Stimulated activated CD4-positive, alpha-beta T cell treated with anti-CD3 and anti-CD28 coated beads, Interleukin-12 subunit alpha, Interleukin-12 subunit beta, amount 100 ng/mL, for 4 hours (primary cell): Measurements from ENCODE around the gene TAC3.
"Not testable (repeated sequence)": the region's sequence is repeated elsewhere in the genome, so short reads cannot be mapped to it uniquely, and the experiment has no call there.

Experiments used
- DNase-seq: peaks from one replicate; pipeline ENCODE4 v3.0.0-alpha.2; 2020

TAC3 gene

DNA sequence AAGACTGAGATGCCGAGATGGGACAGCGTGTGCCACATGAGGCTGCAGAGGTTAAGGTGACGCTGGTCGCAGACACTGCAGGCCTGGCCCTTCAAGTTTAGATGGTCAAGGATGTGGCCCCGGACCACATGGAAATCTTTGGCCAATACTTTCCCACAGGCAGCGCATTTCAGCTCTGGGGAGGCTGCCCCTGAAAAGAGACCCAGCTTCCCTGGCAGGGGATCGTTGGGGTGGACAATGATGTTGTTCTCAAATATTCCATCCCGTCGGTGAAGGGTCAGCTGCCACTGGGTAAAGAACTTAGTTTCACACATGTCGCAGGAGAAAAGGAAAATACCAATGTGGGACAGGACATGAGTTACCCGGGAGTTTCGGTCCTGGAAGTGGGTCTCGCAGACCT is 12.9 kb downstream of the TAC3 start:
- DNase-seq, result no peak

DNA sequence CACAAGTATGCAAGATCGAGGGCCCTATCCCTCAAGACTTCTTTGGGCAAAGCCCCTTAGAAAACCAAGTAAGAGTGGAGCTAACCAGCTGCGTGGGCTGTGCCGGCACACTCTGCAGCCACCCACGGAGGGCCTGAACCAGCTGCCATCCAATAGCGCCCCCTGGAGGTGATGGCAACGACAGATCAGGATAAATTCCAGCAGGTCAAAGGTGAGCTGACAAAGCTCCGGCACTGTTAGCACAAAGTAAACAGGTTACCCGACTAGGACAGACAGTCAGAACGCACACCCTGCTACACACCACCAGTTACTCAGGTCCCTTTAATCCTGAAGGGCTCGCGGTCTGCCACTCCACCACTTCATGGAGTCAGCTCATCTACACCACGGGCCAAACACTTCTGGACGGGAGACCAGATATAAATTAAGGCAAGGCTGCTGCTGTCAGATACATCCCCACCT is 14.9 kb downstream of the TAC3 start:
- DNase-seq, result peak; percentile 70

DNA sequence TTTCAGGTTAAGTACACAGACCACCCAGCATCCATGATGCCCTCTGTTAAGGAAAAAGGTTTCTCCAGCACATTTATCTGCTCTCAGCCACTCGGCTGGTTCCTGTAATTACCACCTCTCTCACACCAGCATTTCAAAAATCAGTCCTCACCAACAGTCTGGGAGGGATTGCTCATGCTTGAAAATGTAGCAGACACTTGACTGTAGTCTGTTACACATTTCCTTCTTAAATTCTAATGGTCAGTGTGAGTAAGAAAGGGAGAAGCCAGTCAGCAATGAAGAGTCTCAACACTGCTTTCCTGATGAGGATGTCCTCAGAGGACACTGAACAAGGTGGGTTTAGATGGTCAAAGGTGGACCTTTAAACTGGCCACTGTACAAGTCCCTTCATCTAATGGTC is 15.9 kb downstream of the TAC3 start:
- DNase-seq, result no peak

DNA sequence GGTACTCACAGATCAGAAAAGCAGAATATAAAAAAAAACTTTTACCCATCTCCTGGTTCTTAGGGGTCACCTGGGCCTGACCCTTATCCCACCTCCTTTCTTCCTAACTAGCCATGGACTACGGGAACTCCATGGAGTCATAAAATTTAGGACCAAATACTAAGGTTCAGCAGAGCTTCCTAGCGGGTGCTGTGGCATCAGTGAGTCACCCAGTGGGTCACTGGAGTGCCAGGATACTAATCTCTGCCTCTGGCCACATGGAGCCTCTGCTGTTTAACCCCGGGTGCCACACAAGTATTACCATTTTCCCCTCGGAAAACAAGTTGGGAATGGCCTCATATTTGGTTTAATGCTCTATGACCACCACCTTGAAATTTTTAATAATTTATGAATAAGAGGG is 16.9 kb downstream of the TAC3 start:
- DNase-seq, result no peak

DNA sequence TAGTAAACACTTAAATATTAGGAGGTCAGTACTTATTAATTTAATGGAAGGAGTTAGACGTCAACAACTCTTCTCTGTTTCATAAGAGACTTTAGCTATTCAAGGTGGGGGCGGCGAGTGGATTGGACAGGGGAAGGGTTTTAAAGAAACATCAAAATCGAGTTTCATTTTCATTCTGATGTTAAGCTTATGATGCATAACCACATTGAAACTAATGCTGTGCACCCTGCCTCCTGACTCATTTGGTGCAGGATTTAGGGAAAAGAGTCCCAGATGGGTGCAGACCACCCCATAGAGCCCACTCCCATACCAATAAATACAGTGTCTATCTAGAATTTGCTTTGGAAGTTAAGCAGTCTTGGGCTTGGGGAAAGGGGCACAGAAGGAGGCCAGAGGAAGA is 17.3 kb downstream of the TAC3 start:
- DNase-seq, result peak; percentile 37

DNA sequence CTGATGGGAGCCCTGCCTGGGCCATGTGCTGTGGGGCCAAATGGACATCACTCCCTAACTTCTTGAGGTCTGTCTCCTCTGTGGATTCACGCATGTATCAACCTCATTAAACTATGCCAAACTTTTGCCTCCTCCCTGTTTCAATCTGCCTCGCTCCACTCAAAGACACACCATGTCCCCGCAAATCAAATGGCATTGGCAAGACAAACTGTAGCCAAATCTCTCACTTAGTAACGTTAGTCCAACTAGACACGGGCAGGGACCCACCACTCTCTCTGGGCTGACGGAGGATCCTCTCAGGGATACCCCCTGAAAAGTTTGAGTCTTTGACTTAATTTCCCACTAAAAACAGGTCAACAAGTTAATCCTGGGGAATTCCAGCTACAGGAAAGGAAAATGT is 18.0 kb downstream of the TAC3 start:
- no peak for DNase-seq

DNA sequence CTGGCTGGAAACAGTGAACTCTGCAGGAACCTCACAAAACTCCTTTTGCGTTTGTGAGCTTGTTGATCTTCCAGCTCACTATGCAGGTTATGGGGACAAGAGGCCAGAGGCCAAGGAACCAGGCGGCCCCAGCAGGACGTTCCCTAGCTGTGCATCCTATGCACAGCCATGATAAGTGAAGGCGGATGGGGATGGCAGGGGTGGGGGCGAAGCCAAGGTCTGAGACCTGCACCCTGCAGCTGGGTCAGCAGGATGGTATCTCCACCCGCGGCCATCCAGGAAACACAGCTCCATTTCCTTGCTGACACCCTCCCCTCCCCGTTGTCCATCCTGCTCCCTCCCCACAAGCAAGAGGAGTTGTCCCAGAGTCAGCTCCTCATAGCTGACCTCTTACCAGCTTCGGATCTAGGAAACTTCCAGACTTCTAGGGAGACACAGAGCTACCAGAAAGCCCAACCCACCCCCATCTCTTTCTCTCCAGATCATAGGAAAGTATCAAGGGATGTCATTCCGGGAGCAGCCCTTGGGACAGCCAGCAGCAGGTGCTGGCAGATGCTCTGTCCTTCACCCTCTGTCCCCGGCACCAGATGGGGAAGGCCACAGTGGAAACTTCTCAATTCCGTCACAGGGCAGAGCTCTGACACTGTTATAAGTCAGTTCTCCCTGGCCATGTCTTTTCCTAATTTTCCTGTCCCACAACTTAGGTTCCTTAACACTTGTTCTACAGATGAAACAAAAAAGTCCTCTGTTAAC is 19.4 kb downstream of the TAC3 start:
- DNase-seq, result no peak

DNA sequence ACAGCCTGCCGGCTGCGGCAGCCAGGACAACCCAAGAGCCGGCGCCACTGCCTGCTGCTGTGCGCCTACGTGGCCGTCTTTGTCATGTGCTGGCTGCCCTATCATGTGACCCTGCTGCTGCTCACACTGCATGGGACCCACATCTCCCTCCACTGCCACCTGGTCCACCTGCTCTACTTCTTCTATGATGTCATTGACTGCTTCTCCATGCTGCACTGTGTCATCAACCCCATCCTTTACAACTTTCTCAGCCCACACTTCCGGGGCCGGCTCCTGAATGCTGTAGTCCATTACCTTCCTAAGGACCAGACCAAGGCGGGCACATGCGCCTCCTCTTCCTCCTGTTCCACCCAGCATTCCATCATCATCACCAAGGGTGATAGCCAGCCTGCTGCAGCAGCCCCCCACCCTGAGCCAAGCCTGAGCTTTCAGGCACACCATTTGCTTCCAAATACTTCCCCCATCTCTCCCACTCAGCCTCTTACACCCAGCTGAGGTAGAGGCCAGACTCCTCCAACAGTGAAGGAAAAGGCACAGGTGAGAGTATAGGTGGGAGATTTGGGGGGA is 20.3 kb downstream of the TAC3 start:
- DNase-seq, result no peak

DNA sequence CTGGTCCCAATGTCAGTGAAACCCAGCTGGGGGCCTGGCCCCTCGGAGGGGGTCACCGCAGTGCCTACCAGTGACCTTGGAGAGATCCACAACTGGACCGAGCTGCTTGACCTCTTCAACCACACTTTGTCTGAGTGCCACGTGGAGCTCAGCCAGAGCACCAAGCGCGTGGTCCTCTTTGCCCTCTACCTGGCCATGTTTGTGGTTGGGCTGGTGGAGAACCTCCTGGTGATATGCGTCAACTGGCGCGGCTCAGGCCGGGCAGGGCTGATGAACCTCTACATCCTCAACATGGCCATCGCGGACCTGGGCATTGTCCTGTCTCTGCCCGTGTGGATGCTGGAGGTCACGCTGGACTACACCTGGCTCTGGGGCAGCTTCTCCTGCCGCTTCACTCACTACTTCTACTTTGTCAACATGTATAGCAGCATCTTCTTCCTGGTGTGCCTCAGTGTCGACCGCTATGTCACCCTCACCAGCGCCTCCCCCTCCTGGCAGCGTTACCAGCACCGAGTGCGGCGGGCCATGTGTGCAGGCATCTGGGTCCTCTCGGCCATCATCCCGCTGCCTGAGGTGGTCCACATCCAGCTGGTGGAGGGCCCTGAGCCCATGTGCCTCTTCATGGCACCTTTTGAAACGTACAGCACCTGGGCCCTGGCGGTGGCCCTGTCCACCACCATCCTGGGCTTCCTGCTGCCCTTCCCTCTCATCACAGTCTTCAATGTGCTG is 21.0 kb downstream of the TAC3 start:
- no peak for DNase-seq

DNA sequence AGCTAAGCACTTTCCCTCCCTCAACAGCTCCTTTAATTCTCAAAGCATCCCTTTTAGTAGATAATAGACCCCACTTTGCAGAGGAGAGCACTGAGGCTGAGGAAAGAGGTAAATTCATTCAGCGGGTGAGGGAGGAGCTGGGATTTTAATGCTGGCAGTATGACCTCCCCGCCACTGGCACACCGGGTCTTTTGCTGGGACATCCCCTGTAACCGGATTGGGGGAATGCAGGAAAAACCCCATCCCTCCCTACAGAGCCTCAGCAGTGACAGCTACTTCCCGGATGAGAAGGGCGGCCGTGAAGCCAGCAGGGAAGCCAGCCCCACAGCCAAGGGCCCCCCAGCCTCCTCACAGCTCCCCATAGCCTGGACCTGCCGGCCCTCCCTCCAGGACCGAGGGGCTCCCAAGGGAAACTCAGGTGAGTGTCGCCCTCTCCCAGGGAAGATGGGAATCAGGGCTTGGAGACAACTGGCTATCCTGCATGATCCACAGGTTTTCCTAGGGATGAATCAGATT is 22.0 kb downstream of the TAC3 start:
- DNase-seq, result no peak

DNA sequence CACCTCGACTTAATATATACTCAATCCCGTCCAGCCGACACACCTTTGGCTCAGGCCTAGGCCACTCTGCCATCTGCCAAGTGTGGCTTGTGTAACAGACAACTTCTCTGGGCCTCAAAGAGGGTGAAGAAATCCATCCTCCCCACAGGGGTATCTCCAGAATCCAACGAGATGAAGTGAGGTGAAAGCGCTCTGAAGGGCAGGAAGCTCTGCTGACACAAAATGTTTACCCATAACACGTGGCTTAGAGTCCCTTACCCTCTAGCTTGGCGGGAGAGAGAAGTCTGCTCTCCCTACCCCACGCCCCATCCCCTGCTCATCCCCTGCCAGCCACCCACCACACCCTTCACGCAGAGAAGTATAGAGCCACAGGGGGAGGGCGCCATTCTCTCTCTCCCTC is 23.0 kb downstream of the TAC3 start:
- no peak for DNase-seq

DNA sequence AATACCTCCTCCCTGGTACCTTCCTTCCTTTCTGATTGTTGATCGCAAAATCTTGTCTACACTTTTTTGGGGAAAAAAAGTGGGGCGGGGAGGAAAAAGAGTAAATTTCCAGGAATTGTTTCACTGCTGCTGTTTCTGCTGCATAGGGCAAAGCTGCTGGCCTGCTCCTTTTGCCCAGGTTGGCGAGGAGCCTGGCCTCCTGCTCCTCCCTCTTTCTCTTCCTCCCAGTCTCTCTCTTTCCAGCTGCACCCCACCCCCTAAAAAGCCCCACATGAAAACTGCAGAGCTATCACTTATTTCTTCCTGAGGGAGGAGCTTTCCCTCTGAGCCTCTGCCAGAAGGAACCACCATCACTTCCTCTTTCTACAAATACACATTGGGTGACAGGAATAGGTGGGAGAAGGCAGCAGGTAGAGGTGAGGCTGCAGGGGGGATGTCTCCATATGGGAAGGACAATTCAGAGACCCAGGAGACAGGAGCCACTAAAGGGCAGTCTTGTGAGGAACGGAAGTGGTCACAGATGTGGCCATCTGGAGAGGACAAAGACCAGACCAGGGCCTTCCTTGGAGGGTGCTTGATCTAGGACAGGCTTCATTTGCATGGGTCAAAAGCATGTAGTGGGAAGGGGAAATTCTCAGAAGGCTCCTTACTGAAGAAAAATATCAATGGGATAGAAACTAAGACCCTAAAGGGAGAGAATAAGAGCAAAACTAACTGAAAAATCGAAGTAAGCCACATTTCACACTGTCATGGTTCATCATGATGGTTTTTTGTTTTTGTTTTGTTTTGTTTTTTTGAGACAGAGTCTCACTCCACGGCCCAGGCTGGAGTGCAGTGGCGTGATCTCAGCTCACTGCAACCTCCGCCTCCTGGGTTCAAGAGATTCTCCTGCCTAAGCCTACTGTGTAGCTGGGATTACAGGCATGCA is 24.7 kb downstream of the TAC3 start:
- DNase-seq, result no peak

DNA sequence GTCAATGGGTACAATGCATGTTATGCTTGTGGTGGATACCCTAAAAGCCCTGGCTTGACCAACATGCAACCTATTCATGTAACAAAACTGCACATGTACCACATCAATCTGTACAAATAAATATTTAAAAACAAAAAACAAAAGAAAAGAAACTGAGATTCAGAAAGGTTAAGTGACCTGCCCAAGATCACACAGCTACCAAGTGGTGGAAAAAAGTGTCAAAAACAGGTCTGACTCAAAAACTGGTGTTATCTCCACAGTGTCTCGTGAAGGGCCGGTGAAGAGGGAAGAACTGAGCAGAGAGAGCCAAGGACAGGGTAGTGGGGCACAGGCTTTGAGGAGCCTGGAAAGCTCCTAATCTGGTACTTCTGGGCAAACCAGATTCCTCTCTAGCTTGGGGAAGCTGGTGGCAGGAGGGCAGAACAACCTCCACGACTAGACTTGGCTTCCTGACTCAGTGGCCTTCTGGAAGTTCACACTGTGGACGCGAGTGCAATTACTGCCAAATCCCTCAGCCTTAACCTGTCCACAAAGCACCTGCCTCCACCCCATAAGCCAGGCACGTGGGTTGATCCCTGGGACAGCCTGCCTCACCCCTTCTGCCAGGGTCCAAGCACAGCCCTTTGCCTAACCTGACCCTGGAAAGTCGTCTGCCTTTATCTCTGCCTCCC is 25.5 kb downstream of the TAC3 start:
- DNase-seq, result no peak

DNA sequence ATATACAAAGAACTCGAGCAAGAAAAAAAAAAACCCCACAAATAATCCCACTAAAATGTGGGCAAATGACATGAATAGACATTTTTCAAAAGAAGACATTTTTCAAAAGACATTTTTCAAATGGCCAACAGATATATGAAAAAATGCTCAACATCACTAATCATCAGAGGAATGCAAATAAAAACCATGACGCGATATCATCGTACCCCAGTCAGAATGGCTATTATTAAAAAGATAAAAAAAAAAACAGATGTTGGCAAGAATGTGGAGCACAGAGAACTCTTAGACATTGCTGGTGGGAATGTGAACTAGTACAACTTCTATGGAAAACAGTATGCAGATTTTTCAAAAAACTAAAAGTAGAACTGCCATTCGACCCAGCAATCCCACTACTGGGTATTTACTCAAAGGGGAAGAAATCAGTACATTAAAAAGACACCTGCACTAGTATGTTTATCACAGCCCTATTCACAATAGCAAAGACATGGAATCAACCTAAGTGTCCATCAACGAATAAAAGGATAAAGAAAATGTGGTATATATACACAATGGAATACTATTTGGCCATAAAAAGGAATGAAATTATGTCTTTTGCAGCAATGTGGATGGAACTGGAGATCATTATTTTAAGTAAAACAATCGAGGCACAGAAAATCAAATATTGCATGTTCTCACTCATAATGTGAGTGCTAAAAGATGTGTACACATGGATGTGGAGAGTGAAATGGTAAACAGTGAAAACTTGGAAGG is 26.3 kb downstream of the TAC3 start:
- no peak for DNase-seq

DNA sequence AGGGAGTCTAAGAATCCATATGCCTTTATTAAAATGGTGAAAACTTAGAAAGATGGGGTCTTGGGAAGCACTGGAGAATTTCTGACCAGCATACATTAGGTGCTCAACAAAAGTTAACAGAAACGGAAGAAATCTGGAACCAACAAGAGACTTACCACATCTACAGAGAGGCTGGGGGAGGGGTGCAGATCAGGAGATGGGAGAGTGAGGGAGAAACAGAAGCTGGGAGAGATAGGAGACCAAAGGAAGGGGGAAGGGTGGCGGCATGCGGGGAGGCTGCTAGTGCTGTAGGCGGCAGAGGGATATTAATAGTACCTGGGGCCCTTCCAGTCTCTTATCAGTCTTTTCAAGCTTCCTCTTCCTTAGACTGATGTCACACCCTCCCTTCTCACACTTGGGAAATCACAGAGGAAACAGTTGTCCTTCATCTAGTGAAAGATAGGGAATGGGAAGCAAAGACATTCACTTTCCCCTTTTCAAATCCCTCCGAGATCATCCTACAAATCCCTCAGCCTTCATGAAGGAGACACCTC is 28.1 kb downstream of the TAC3 start:
- DNase-seq, result no peak

DNA sequence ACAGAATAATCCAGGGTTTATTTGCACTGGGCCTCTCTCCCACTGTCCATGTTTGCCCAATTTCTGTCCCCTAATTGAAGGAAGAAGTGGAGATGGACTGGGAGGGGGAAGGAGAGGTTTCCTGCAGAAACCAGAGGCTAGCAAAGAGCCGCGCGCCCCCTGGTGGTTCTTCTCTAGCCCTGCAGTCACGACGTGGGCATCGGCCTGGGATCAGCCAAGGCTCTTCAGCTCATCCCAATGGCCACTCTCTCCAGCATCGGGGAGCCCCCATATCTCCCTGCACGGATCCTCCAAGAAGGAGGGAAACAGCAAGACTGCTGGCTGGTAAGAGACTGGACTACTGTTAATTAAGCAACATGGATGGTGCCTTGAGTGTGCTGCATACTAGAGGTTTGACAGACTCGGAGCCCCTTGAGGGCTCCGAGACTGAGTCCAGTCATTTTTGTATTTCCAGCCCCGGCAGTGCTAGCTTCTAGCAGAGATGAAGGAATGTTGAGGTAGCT is 28.7 kb downstream of the TAC3 start:
- DNase-seq, result peak; percentile 74

DNA sequence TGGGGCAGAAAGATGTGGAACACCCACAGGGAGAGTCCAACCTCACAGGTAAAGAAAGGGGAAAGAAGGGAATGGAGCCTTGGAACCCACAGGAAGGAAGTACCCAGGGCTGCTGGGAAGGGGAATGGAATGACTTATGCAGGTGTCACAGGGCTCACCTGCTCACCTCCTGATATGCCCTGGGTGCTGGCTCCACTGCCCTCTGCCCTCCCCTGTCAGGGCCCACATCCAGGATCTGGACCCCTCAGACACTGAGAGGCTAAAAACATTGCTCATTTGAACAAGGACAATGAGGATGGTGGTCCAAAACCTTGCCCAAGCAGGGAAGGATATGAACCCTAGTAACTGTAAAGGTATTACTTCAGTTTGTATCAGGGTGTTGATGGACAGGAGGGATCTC is 29.3 kb downstream of the TAC3 start:
- no peak for DNase-seq

DNA sequence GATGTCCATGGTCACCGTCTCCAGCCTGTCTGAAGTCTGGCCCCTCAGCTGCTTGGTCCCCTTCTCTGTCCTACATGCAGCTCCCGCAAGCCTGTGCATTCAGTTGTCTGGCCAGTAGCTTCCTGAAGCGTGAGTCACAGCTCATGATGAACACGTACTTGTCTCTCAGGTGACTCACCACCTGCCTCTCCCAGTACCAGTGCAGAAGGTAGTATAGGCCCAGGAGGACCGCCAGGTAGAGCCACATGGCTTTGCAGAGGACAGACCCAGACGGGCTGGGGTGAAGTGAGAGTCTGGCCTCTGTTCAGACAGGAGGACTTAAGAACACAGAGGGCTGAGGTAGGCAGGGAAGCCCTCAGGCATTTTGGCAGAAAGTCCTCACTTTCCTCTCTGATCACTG is 30.6 kb downstream of the TAC3 start:
- not testable (repeated sequence) for DNase-seq

DNA sequence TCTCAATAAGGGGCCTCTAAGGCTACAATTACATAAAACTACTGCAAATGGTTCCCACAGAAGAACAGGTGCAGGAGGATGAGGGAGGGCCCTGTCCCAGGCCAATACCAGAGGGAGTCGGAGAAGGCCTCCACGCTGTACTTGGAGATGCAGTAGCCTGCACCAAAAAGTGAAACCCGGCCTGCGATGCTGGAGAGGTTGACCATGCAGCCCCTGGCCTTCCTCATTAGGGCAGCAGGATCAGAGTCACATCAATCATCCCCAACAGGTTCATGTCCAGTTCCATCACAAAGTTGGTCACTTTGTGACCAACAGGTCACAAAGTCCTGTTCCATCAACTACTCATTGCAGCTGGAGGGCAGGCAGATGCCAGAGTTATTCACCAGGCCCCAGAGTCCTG is 32.9 kb downstream of the TAC3 start:
- DNase-seq, result no peak

DNA sequence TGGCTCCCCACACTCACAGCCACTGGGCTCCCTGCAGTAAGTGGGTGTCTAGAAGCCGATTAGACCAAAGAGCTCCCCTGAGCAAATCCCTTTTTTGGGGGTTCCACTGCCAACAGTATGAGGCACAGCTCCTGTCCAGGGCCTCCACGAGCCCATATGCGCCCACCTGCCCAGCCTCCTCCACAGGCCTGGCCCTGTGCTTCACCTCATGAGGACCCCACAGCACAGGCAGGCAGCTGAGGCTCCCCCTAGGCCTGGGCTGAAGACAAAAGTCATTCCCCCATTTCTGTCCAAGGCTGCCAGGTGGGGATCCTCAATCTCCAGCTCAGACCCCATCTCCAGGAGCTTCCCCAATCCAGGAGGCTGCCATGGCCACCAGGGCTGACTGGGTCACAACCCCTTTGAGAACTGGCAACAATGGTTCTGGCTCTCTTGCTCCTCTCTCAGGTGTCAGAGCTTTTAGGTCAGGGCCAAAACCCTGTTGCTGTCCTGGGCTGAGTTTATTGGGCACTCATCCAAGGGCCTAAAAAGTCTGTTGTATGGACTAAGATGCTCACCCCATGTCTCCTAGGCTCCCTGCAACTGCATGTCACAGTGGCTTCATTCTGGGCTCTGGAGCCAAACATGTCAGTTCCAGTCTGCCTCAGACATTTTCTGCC is 33.6 kb downstream of the TAC3 start:
- not testable (repeated sequence) for DNase-seq
